Colonic mucosa (tissue), 4 donors: Measurements from ENCODE around the gene EIF4E1B. TPM values are rescaled to one million over a fixed set of nuclear protein-coding genes. Genes with fewer than 3 reads are reported as not detected.

Experiments used
- DNase-seq: peaks from one replicate; pipeline ENCODE4 v3.0.0-alpha.2; 2020
- H3K27ac ChIP-seq: fragments of 200-600 bp; one replicate; pipeline ENCODE4 v1.8.0; 2021
- H3K27me3 ChIP-seq: fragments of 200-600 bp; one replicate; pipeline ENCODE4 v1.8.0; 2021
- H3K36me3 ChIP-seq: fragments of 200-600 bp; one replicate; pipeline ENCODE4 v1.8.0; 2021
- H3K4me1 ChIP-seq: fragments of 200-600 bp; one replicate; pipeline ENCODE4 v1.8.0; 2021; ENCODE audit warnings: mild to moderate bottlenecking
- H3K4me3 ChIP-seq: fragments of 200-600 bp; one replicate; pipeline ENCODE4 v1.8.0; 2021
- H3K9ac ChIP-seq, 2 donors: one replicate each; pipeline ENCODE4 v1.7.0; 2013; ENCODE audit warnings: control low read depth in 2 of 2, low read depth in 2 of 2, low read length in 2 of 2
- H3K9me3 ChIP-seq: fragments of 200-600 bp; one replicate; pipeline ENCODE4 v1.8.0; 2021
- CTCF ChIP-seq: fragments of 200-600 bp; IDR thresholded peaks from one replicate; pipeline ENCODE4 v1.8.0; 2022; ENCODE audit warnings: antibody characterized with exemption, mild to moderate bottlenecking
- intact Hi-C: fragments of 100-400 bp; cut with DNase I; formaldehyde crosslinking; loops from one replicate; pipeline ENCODE4 v1.14.1; 2022
- total RNA-seq, 2 donors: library from RNA; stranded (reverse); fragmentation: NEBNext Ultra II Directional in 1 of 2; extraction: Animal tissue kit (Norgen Biotek cat#: 25700) in 1 of 2; gene quantifications; one replicate each; pipeline ENCODE4 v1.2.1, GENCODE V29; 2021
- donor health status: healthy.
- donor health status: DM: no; HTN: no; CAD: no.
- donor health status: DM: no; HTN: no; CAD: no.

Gene EIF4E1B
- total RNA-seq, 2 donors from 2014 or later = not detected

GRCh38 chr5:176608937-176609723, 21.3 kb upstream of the EIF4E1B start:
- Histone ChIP-seq H3K9ac (no peak overlapping the region), H3K27ac (no peak overlapping the region), H3K9me3 (no peaks in the 10 kb centered on the region), H3K4me1 (no peaks in the 10 kb centered on the region), H3K36me3 (no peaks in the 10 kb centered on the region), H3K4me3 (peak overlapping the region; percentile 69), H3K27me3 (peaks cover 5% of the 10 kb centered on the region)
- DNase-seq = no peak
- intact Hi-C loops = loop anchor here (5.0 kb wide), 1 partner anchor 38 kb away; the partner anchor contains the start of gene TSPAN17
- TF ChIP-seq CTCF = no peak

GRCh38 chr5:176609724-176610434, 20.6 kb upstream of the EIF4E1B start, which contains the start of gene GPRIN1:
Gene GPRIN1, minus strand, starts transcription at chr5:176610156. Its CDS starts 10,322 bp downstream, at chr5:176599834.
- intact Hi-C loops = loop anchor here (5.0 kb wide), 1 partner anchor 37 kb away; the partner anchor contains the start of gene TSPAN17
- Histone ChIP-seq H3K27me3 (peaks cover 5% of the 10 kb centered on the region), H3K4me1 (no peaks in the 10 kb centered on the region), H3K36me3 (no peaks in the 10 kb centered on the region), H3K9me3 (no peaks in the 10 kb centered on the region), H3K27ac (no peak within 1 kb of the TSS), H3K4me3 (peak within 1 kb of the TSS; percentile 69), H3K9ac (peak within 1 kb of the TSS in 1 of 2 donors; percentile 56)
- peak; percentile 63 for DNase-seq
- TF ChIP-seq CTCF = no peak

GRCh38 chr5:176610435-176610773, 20.1 kb upstream of the EIF4E1B start:
- TF ChIP-seq CTCF = no peak
- intact Hi-C loops = no loop called here
- Histone ChIP-seq H3K9ac (no peak overlapping the region), H3K9me3 (no peaks in the 10 kb centered on the region), H3K27me3 (peaks cover 5% of the 10 kb centered on the region), H3K27ac (no peak overlapping the region), H3K4me1 (no peaks in the 10 kb centered on the region), H3K4me3 (peak overlapping the region; percentile 69), H3K36me3 (no peaks in the 10 kb centered on the region)
- DNase-seq = no peak

GRCh38 chr5:176611435-176611834, 19.0 kb upstream of the EIF4E1B start:
- Histone ChIP-seq H3K27ac (no peak overlapping the region), H3K27me3 (peaks cover 5% of the 10 kb centered on the region), H3K4me1 (no peaks in the 10 kb centered on the region), H3K4me3 (no peak overlapping the region), H3K9ac (no peak overlapping the region), H3K9me3 (no peaks in the 10 kb centered on the region), H3K36me3 (no peaks in the 10 kb centered on the region)
- intact Hi-C loops = no loop called here
- peak; percentile 75 for DNase-seq
- TF ChIP-seq CTCF = no peak

- no peak for DNase-seq
- H3K27me3 ChIP-seq = peaks cover 5% of the 10 kb centered on the region
These were observed 18.5 kb upstream of the EIF4E1B start for GRCh38 chr5:176612008-176612407.

More at GRCh38 chr5:176612008-176612407, 18.5 kb upstream of the EIF4E1B start:
- Histone ChIP-seq H3K27ac (no peak overlapping the region), H3K4me3 (no peak overlapping the region), H3K9ac (no peak overlapping the region), H3K9me3 (no peaks in the 10 kb centered on the region), H3K36me3 (no peaks in the 10 kb centered on the region), H3K4me1 (no peaks in the 10 kb centered on the region)
- no peak for TF ChIP-seq CTCF
- intact Hi-C loops = no loop called here
